ENCODE measurements around the gene EHBP1L1.

The EHBP1L1 gene

DNA sequence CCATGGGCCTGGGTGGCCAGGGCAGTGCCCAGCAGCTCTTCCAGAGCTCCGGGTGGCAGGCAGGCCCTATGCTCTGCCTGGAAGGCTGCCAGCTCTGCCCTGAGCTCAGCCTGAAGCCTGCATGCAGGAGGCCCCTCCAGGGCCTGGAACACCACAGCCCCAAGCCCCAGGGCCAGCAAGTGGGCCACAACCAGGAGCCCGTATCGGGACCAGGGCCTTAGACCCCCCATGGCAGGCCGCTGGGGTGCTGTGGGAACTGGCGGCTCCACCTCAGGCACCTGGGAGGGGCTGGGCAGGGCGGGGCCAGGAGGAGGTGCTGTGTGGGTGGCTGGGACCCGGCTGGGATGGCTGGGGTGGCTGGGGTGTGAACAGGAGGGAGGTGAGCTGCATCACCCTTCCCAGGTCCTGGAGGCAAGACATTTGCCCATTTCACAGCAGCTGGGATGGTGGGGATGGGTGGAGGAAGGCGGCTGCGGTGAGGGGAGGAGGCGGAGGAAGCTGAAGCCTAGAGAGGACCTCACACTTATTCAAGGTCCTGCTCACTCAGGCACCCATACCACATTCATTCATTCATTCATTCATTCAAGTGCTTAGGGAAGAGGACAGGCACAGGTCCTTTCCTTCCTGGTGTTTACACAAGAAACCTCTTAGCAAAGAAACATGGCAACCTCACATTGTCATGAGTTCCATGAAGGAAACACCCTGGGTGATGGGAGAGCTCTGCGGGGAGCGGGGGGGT, 19.9 kb downstream of the EHBP1L1 start, which contains the start of gene KCNK7:
TSS of gene KCNK7 (minus strand) at position 258 of the 739 bp plus-strand sequence. CDS start at position 230, 28 bp downstream.
- DNase-seq = no peak

DNA sequence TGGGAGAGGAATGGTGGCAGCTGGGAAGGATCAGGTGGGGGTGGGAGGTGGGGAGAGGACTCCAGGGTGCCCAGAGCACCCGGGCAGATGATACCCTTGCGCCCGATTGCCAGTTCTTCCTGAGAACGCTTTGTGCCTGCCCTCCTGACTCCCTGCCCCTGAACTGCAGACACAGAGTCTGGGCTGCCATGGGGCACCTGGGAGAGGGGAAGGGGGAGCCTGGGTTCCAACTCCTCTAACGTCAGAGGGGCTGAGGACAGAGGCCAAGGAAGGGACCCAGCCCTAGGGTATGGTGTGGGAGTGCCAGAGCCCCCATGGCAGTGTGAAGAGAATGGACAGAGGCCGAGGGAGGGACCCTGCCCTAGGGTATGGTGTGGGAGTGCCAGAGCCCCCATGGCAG, 20.7 kb downstream of the EHBP1L1 start:
- DNase-seq = no peak

DNA sequence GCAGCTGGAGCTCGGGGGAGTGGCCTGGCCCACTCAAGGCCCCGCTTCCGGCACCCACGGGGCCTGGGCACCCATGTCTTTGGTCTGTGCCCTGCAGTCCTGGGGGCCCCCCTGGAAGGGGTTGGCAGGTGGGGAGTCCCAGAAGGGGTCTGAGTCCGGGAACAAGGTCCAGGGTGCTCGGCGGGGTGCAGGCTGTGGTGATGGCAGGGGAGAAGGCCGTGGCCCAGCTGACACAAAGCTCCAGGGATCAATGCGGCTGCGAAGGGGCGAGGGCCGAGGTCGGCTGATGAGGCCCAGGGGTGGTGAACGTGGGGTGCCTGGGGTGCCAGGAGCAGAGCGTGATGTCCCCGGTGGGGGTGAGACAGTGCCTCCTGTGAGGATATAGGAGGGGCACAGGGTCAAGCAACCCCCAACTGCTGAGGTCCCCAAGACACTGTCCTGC, 22.4 kb downstream of the EHBP1L1 start:
- no peak for DNase-seq

DNA sequence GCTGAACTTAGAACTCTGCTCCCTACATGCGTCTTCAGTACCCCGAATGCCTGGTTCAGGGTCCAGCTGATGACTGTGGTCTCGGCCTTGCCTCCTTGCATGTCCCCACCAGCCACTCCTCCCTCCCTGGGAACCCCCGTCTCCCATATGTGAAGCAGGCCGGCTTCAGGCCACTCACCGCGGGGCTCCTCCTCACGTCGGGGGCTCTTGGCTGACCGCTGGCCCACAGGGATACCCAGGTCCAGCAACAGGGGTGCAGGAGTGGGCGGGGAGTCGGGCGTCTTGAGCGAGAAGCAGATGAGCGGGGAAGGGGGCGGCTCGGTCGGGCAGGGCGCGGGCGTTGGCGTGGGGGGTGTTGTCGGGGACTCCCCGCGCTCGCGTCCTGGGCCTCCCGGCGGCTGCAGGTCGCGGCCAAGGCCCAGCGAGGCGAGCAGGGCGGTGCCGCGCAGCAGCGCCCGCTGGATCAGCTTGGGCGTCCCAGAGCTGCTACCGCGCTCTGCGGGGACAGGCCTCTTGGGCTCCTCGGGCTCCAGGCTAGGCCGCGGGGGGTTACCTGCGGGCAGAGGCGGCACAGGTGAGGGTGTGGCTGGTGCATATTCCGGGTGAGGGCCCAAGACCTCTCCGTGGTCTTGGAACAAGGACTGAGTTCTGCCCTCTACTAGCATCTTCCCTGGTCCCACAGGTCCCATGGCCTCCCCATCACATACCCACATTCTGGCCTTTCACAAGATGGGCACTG, 23.5 kb downstream of the EHBP1L1 start:
- no peak for DNase-seq

DNA sequence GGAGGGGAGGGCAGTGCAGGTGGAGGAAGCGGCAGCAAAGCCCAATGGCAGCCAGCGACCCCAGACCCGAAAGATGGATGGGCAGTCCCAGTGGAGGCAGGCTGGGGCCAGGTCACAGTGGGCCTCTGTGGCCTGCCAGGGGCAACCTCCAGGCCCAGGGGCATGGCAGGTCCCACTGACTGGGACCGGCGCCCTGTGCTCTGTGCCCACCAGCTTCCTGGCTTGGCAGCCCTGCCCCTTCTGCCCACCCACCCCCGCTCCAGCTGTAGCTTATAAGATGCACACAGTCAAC, 24.0 kb downstream of the EHBP1L1 start:
- DNase-seq = no peak

DNA sequence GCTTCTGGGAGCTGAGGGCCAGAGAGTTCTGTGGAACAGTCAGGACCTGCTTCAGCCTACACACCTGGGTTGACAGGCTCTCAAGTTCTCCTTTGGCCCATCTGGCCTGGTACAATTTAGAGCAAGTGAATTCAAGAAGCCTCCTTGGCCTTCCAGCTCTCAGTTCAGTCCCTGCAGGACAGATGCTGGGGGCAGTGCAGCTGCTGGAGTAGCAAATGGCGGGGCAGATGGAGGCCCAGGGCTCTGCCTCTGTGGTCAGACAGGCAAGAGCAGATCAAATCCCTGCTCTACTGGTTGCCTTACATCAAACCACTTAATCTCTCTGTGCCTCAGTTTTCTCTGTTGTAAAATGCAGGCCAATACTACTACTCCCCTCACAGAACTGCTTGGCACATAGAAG, 28.4 kb downstream of the EHBP1L1 start:
- DNase-seq = no peak

DNA sequence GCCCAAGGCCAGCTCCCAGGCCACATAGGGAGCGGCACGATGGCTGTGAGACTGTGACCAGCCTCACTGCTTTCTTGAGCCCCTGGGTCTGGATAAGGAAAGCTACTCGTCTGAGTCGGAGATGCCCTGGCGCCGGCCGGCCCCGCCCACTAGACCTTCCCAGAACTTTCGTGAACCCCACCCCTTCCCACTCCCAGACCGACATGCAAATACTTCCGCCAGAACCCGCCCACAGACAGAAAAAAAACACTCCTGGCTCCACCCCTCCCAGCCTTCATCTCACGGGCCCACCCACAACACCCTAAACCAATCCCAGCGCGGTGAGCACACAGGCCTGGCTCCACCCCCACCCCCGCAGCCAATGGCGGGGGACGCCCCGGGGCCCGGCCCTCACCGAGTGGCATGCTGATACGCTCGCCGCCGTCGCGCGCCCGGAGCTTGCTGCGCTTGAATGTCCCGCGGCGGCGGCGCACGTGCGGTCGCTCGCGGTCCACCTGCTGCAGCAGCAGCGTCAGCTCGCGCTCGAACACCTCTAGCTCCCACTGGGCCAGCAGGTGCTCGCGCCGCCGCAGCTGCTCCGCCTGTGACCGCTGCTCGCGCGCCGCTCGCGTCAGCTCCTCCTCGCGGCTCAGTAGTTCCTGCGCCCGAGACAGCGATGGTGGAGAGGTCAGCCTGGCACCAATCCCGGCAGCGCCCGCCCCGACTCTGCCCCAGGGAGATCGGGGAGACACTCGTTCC, 31.2 kb downstream of the EHBP1L1 start:
- peak; percentile 97 for DNase-seq

DNA sequence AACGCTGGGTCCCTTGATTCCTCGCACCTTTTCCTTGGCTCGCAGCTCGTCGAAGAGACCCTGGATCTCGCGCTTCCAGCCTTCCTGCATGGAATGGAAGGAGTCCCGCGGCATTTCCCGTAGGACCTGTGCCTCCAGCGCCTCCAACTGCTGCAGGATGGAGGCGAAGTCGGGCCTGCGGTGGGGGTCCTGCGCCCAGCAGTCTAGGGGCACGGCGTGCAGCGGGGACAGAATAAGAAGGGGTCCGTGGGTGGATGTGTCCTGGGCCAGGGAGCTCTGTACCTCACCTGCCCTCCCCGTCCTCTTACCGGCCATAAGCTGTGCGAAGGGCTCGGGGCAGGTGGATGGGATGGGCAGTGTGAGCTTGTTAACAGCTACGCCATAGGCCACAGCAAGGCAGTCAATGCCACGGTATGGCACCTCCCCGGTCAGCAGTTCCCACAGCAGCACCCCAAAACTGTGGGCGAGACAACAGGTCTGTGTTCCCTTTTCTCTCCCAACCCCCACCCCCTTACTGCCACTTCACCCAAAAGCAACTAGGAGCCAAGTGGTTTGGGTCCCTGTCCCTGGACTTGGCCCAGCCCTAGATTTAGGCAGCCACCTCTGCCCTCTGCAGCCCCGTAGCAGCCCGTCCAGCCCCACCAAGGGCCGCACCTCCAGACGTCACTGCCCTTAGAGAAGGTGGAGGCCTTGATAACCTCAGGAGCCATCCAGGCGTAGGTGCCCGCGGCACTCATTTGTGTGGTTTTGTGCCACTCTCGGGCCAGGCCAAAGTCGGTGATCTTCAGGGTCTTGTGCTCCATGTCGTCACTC, 32.0 kb downstream of the EHBP1L1 start:
- no peak for DNase-seq

DNA sequence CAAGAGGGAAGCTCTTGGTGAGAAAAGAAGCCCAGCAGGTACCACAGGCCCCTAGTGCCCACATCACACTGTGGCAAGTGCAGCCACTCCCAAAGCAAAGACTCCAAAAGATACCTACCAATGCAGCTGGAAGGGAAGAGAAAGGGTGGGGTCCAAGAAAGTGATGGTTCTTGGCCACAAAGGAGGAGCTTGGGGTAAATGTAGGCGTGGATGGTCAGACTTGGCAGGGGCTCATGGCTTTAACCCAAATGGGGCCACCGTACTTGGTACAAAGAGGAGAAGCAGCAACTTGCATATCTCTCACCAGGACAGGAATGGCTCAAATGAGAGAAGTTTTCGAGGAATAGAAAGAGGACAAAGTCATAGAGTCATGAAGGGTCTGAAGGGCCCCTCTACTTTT, 33.4 kb downstream of the EHBP1L1 start:
- no peak for DNase-seq

DNA sequence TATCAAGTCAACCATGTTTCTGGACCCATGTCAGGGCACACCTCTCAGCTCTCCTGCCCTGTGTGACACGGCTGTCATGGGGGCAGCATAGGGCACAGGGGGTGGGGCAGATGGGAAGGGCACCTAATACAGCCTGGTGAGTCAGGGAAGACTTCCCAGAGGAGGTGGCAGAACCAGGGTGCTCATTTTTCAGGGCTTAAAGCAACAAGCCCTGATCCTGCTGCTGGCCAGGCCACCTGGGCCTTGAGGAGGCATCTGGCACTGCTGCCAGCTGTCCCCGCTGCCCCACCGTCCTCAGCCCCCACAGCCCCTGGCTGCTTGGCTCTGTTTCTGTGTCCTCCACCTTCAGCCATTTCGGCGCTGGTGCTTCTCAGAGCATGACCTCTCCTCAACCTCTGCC, 33.8 kb downstream of the EHBP1L1 start:
- DNase-seq = no peak

DNA sequence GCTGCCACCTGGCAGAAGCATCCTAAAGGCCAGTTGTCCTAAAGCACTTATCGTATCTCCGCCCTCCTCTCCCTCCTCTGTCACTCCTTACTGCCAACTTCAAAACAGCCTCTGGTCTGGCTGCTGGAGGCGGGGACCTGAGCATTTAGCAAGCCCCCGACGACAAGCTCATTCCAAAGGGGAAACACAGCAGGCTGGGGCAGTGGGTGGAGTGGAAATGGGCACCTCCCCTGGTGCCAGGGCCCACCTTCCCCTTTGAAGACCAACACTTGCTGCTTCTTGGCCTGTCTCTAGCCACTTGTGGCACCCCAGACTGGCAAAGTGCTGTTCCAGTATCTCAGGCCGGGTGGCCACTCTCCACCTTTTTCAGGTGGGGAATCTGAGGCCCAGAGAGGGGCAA, 34.6 kb downstream of the EHBP1L1 start:
- DNase-seq = no peak

DNA sequence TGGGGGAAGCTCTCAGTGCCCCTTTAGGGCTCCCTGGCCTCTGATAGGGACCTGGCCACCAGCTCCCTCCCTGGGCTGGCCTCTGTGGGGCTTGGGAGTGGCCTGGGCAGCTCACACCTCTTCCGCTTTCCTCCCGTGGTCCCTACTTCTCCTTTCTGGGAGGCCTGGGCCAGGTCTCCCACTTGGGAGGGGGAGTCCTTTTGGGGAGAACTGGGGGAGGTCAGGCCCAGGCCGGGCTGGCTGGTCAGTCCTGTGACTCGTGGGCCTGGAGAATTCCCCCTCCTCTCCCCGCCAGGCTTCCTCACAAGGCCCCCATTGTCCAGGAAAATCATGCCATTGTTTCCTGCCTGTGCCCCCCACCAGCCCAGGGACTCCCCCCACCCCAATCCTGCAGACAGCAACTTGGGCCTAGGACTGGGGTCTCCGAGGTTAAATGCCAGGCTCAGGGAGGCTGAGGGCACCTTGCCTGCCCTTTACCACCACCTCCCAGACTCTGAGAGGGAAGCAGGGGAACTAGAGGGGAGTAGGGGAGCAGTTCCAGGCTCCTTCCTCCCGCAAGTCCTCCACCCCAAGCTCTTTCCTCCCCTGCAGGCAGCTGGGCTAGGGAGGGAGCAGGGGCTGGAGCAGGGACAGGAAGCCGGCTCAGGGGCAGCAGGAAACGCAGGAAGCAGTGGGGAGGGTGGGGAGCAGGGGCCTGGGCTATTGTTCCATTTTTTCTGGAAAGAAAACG, 35.3 kb downstream of the EHBP1L1 start:
- no peak for DNase-seq

DNA sequence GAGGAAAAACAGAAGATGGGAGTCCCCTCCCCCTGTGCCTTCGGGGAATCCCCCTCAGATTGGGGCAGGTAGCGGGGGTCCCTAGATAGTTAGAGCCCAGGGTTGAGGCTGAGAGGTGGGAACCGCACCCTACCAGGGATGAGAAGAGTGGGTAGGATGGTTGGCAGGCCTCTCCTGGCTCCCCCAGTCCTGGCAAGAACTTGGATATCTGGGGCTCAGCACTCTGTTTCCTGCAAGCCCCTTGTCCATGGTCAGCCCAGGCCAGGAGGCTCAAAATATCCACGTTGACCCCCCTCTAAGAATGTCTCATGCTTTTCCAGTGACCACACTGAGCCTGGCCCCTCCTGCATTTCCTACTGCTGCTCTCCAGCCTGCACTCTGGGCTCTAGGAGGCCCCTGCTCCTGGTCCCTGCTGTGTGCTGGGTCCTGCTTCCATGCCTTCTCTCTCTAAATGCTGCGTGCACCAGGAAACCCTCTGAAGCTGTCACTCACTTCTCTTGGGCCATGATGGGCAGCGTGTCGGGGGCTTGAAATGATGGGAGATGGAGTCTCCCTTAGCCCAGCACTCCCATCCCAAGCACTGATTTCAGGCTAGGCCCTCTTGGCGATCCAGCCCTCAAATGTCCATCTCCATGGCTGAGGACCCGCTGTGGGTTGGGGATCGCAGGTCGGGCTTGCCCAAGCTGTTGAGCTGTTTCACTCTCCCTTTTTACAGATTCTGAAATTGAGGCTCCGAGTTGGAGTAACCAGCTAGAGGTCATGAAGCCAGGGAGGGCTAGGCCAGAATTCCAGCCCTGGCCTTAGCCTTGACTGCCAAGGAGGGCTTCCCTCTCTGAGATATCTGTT, 36.1 kb downstream of the EHBP1L1 start:
- no peak for DNase-seq

DNA sequence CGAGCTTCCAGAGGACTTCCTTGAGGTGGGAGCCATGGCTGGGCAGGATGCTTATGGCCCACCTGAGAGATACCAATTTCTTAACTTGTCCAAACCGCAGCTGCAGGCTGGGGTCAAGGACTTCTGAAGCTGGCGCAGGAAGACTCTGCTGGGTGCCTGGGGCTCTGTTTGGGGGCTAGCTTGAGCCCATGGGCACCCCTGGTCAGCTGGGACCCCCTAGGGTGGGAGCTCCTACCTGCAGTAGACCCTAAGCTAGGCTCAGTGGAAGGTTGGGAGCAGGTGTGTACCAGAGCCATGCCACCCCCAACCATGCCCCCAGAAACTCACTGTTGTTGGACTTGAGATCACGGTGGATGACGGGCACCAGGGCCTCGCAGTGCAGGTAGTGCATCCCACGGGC, 36.8 kb downstream of the EHBP1L1 start:
- no peak for DNase-seq

DNA sequence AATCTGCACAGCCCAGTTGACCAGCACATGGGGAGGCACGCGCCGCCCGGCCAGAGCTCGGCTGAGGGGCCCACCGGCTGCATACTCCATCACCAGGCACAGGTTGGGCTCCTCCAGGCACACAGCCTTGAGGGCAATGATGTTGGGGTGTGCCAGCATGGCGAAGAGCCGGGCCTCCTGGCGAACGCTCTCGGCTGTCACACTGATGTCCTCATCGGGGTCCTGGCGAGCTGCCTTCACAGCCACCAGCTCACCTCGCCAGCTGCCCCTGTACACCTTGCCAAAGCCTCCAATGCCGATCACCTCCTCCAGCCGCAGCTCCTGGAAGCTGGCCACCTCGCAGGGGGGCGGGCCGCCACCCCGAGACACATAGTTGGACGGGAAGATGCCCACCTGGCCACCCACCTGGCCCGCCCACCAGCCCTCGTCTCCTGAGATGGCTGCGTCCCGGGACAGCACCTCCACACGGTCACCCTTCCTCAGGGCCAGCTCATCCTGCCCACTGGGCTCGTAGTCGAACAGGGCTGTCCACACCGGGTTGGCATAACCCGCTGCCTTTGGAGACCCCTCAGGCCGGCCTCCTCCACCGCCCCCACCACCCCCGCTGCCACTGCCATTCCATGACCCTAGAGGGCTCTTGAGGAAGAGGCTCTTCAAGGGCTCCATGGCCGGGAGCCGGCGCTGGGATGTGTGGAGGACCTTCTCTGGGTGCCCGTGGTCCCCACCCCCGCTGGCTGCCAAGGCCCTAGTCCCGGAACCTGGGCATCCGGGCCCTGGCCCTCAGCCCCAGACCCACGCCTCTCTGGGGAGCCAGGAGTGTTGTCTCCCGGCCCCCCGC, 37.5 kb downstream of the EHBP1L1 start:
- DNase-seq = peak; percentile 28

DNA sequence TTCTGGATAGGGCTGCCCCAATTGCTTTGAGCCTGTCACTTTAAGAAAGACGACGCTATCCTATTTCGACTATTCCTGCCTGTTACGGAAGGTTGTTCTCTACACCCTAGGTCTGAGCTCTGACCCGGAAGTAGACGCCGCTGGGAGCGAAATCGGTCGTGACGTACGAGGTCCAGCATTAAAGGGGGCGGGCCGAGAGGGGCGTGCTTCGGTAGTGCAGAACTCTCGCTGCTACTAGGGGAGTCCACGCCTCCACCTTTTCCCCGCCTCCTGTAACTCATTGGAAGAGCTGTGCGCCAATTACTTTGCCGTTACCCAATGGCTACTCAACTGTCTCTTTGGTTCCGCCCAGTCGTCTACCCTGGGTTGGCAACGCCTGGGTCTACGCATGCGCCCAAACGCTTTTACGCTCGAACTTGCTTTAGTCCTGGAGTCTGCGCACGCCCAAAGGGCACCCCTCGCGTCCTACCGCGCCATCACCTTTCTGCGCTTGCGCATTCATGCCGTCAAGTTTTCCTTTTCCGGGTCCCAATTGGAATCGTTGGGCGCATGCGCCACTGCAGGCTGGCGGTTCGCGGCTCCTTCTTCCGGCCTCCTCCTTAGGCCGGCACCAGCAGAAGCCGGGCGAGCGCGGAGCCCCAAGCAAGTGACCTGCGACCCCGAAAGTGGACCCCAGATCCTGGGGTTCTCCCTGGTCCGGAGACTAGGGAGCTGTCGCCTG, 39.5 kb downstream of the EHBP1L1 start, which contains the start of gene PCNX3:
TSS of gene PCNX3 (plus strand) at position 548 of the 721 bp plus-strand sequence. CDS start 536 bp downstream, outside the sequence.
- DNase-seq = peak; percentile 100

DNA sequence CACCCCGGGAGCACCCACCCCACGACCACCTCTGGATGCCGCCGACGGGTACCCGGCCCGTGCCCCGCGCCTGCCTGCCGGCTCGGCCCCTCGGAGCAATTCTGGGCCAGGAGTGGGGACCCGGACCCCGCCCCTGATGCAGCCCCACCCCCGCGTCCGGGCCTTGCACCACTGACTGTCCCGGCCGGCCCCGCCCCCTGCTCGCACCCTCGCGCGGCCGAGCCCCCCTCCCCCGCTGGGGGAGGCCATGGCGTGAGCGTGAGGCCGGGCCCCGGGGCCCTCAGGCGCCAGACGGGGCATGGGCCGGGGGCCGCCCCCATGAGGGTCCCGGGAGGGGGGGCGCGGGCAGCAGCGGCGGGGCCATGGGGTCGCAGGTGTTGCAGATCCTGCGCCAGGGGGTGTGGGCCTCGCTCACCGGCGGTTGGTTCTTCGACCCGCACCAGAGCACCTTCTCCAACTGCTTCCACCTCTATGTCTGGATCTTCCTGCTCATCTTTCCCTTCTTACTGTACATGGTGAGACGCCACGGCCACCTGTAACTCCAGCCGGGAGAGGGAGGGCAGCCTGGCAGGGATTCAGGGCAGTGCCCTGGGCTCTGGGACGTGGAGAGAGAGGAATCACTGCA, 40.2 kb downstream of the EHBP1L1 start:
- no peak for DNase-seq

DNA sequence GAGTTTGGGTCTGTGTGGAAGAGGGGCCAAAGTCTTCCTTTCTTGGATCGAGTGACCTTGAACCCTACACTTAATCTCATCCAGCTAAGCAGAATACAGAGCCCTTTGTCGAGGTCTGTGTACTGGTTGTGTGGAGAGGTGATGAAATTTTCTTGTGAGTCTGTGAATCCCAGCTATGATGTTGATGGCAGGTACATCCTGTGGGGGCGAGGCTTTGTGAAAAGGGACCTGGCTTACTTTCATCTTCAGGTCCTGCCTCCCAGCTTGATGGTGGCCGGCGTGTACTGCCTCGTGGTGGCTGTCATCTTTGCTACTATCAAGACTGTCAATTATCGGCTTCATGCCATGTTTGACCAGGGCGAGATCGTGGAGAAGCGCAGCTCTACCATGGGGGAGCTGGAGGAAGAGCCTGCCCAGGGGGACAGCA, 40.7 kb downstream of the EHBP1L1 start:
- DNase-seq = no peak

Measured in eye (tissue), 1 donor.